Thyroid gland (tissue), 4 donors: ENCODE measurements around the gene CLDN24. TPM values are rescaled to one million over a fixed set of nuclear protein-coding genes. Genes with fewer than 3 reads are reported as not detected.

Experiments used
- DNase-seq, 2 donors: peaks; one replicate each; pipeline ENCODE4 v3.0.0-alpha.2; 2019
- H3K27ac ChIP-seq, 3 donors: fragments of 200-600 bp; sonication (generic); 1 replicate in 2 of 3; 2 replicates in 1 of 3; pipeline ENCODE4 v1.5.1; 2016 to 2019; ENCODE audit warnings: mild to moderate bottlenecking in 1 of 3, moderate library complexity in 1 of 3
- H3K27me3 ChIP-seq: fragments of 200-600 bp; sonication (generic); one replicate; pipeline ENCODE4 v1.5.1; 2019
- H3K36me3 ChIP-seq, 2 donors: fragments of 200-600 bp; sonication (generic); one replicate each; pipeline ENCODE4 v1.5.1; 2016 to 2019
- H3K4me1 ChIP-seq, 2 donors: fragments of 200-600 bp; sonication (generic); one replicate each; pipeline ENCODE4 v1.5.1; 2017 to 2019
- H3K4me3 ChIP-seq, 3 donors: fragments of 200-600 bp; sonication (generic); replicated peaks in 1 of 3; 1 replicate in 2 of 3; 2 replicates in 1 of 3; pipeline ENCODE4 v1.5.1; 2016; ENCODE audit warnings: mild to moderate bottlenecking in 1 of 3
- H3K9me3 ChIP-seq: fragments of 200-600 bp; sonication (generic); one replicate; pipeline ENCODE4 v1.5.1; 2017
- CTCF ChIP-seq, 6 experiments: fragments of 200-600 bp in 3 of 6; fragments of 450-650 bp in 3 of 6; sonication (generic) in 3 of 6; IDR thresholded peaks; one replicate each; pipeline ENCODE4 v1.5.1; 2016 to 2019; ENCODE audit warnings: antibody characterized with exemption in 6 of 6, mild to moderate bottlenecking in 2 of 6, inconsistent platforms in 1 of 6, moderate library complexity in 1 of 6
- POLR2A ChIP-seq, 2 donors: fragments of 450-650 bp; IDR thresholded peaks; one replicate each; pipeline ENCODE4 v1.6.1; 2017; ENCODE audit warnings: antibody characterized with exemption in 2 of 2, mild to moderate bottlenecking in 2 of 2, moderate library complexity in 1 of 2
- WGBS, 2 donors: methylation state at CpG; one replicate each; pipeline ENCODE4 v1.1.5; 2017; 5-methylcytosine and 5-hydroxymethylcytosine counted together
- intact Hi-C: fragments of 100-400 bp; cut with DNase I; formaldehyde crosslinking; loops from one replicate; pipeline ENCODE4 v1.15.1; 2023
- total RNA-seq, 4 donors: library from RNA; depleted of rRNA; stranded (reverse); fragments of >200 nt; gene quantifications; one replicate each; pipeline ENCODE4 v1.2.3, GENCODE V29; 2016

Gene CLDN24
- total RNA-seq, 4 donors from 2014 or later, result not detected

GRCh38 chr4:183304067-183304466 is 18.2 kb downstream of the CLDN24 start:
- intact Hi-C loops, result no loop called here
- Histone ChIP-seq H3K27ac (no peak overlapping the region), H3K9me3 (no peaks in the 10 kb centered on the region), H3K36me3 (no peaks in the 10 kb centered on the region), H3K27me3 (no peaks in the 10 kb centered on the region), H3K4me3 (no peak overlapping the region), H3K4me1 (no peaks in the 10 kb centered on the region)
- DNase-seq, result no peak
- TF ChIP-seq CTCF (IDR thresholded peaks at IDR 0.05) (no peak), POLR2A (IDR thresholded peaks at IDR 0.05) (no peak)
- 76 to 92% methylated on average over 4 of the region's 4 CpGs for WGBS, 2 donors

- WGBS, 2 donors, result 84 to 89% methylated on average over 4 of the region's 4 CpGs
- no peaks in the 10 kb centered on the region for H3K9me3 ChIP-seq
- no peak for DNase-seq
- intact Hi-C loops, result no loop called here
- no peaks in the 10 kb centered on the region for H3K36me3 ChIP-seq
- H3K4me1 ChIP-seq, result no peaks in the 10 kb centered on the region
- H3K27ac ChIP-seq, result no peak overlapping the region
- no peak overlapping the region for H3K4me3 ChIP-seq
- TF ChIP-seq CTCF (IDR thresholded peaks at IDR 0.05) (no peak), POLR2A (IDR thresholded peaks at IDR 0.05) (no peak)
- H3K27me3 ChIP-seq, result no peaks in the 10 kb centered on the region
These were observed 18.9 kb downstream of the CLDN24 start for GRCh38 chr4:183303301-183303700.

- no peaks in the 10 kb centered on the region for H3K9me3 ChIP-seq
- H3K27me3 ChIP-seq, result no peaks in the 10 kb centered on the region
- H3K4me1 ChIP-seq, result no peaks in the 10 kb centered on the region
- intact Hi-C loops, result no loop called here
- TF ChIP-seq POLR2A (IDR thresholded peaks at IDR 0.05) (no peak), CTCF (IDR thresholded peaks at IDR 0.05) (no peak)
- no peak overlapping the region for H3K27ac ChIP-seq
- no peak overlapping the region for H3K4me3 ChIP-seq
- DNase-seq, result no peak
- peaks cover 0 to 4% of the 10 kb centered on the region in 2 donors for H3K36me3 ChIP-seq
- 79 to 84% methylated on average over 5 of the region's 5 CpGs for WGBS, 2 donors
These were observed 21.6 kb downstream of the CLDN24 start for GRCh38 chr4:183300655-183301054.

- 50 to 51% methylated on average over 6 of the region's 6 CpGs for WGBS, 2 donors
- H3K27ac ChIP-seq, result no peak overlapping the region
- no peaks in the 10 kb centered on the region for H3K4me1 ChIP-seq
- no peak for TF ChIP-seq CTCF (IDR thresholded peaks at IDR 0.05)
- TF ChIP-seq POLR2A (IDR thresholded peaks at IDR 0.05), result no peak
- H3K4me3 ChIP-seq, result no peak overlapping the region
- H3K9me3 ChIP-seq, result no peaks in the 10 kb centered on the region
- peaks cover 4 to 5% of the 10 kb centered on the region in 2 donors for H3K36me3 ChIP-seq
- no peaks in the 10 kb centered on the region for H3K27me3 ChIP-seq
- no peak for DNase-seq
- intact Hi-C loops, result no loop called here
These were observed 22.2 kb downstream of the CLDN24 start for GRCh38 chr4:183300070-183300469.

GRCh38 chr4:183299464-183299863 is 22.8 kb downstream of the CLDN24 start:
- no peak for DNase-seq
- intact Hi-C loops, result no loop called here
- Histone ChIP-seq H3K4me1 (no peaks in the 10 kb centered on the region), H3K27ac (no peak overlapping the region), H3K4me3 (no peak overlapping the region), H3K27me3 (no peaks in the 10 kb centered on the region), H3K9me3 (no peaks in the 10 kb centered on the region), H3K36me3 (peaks cover 5 to 9% of the 10 kb centered on the region in 2 donors)
- TF ChIP-seq CTCF (IDR thresholded peaks at IDR 0.05) (no peak), POLR2A (IDR thresholded peaks at IDR 0.05) (no peak)
- 62 to 66% methylated on average over 2 of the region's 2 CpGs for WGBS, 2 donors
